Right cardiac atrium (tissue), 5 donors: ENCODE data around the gene CTBP2. TPM values are rescaled to one million over a fixed set of nuclear protein-coding genes. Genes with fewer than 3 reads are reported as not detected.
"Not testable (repeated sequence)": the region's sequence is repeated elsewhere in the genome, so short reads cannot be mapped to it uniquely, and the experiment has no call there.

Experiments used
- ATAC-seq, 2 donors: fragments of 200-7000 bp; cut with Tn5 transposase; one replicate each; pipeline versions ENCODE4 v1.8.0 to v1.9.1; 2020; ENCODE audit warnings: moderate library complexity in 2 of 2, mild to moderate bottlenecking in 1 of 2
- DNase-seq, 3 donors: peaks; one replicate each; pipeline ENCODE4 v3.0.0-alpha.2; 2020
- H3K27ac ChIP-seq: one replicate; pipeline ENCODE4 v1.5.1; 2013; ENCODE audit warnings: mild to moderate bottlenecking, low read length, control low read depth, moderate library complexity
- H3K27me3 ChIP-seq: one replicate; pipeline ENCODE4 v1.6.1; 2013; ENCODE audit not compliant: control insufficient read depth, insufficient read depth
- H3K4me1 ChIP-seq: one replicate; pipeline ENCODE4 v1.6.1; 2013; ENCODE audit warnings: low read length; ENCODE audit not compliant: control insufficient read depth, insufficient read depth
- H3K4me3 ChIP-seq: one replicate; pipeline ENCODE4 v1.5.1; 2013; ENCODE audit warnings: low read length, control low read depth
- H3K9me3 ChIP-seq: one replicate; pipeline ENCODE4 v1.6.1; 2013; ENCODE audit warnings: low read length; ENCODE audit not compliant: control insufficient read depth
- WGBS: extraction: QIAGEN DNeasy Blood & Tissue Kit; methylation state at CpG from one replicate; pipeline ENCODE4 v1.1.7; 2013; 5-methylcytosine and 5-hydroxymethylcytosine counted together
- intact Hi-C, 4 donors: fragments of 100-400 bp; cut with DNase I; formaldehyde crosslinking; loops; one replicate each; pipeline versions ENCODE4 v1.11.0 to v1.14.0; 2022 to 2023
- polyA plus RNA-seq: library from polyadenylated mRNA; stranded (reverse); fragments of 200-250 nt; gene quantifications from one replicate; pipeline ENCODE4 v1.2.3, GENCODE V29; 2013
- total RNA-seq, 4 donors: library from RNA; stranded (reverse); fragmentation: NEBNext Ultra II Directional; extraction: Animal tissue kit (Norgen Biotek cat#: 25700); gene quantifications; one replicate each; pipeline ENCODE4 v1.2.1, GENCODE V29; 2021
- donor health status: healthy with polysubstance abuse.
- donor health status: DM: no; HTN: yes; CAD: no.
- donor health status: DM: no; HTN: no; CAD: no.
- donor health status: DM: no; HTN: yes; CAD: no; lungs with severe emphysema.
- donor health status: DM: yes; HTN: yes; CAD: no.

Gene CTBP2
- total and polyA plus RNA-seq, 5 donors, result 16.6 to 38.7 (median 37.6) TPM

- H3K4me1 ChIP-seq, H3K9me3 ChIP-seq, ATAC-seq, intact Hi-C loops, DNase-seq, H3K27ac ChIP-seq, H3K27me3 ChIP-seq, H3K4me3 ChIP-seq: not testable (repeated sequence)
- WGBS, result 90% methylated on average over 2 of the region's 3 CpGs
Measured at GRCh38 chr10:125179107-125179506, 18.7 kb upstream of the CTBP2 start.

- DNase-seq, result no peak
- WGBS, result 80% methylated on average over 14 of the region's 14 CpGs
- no peaks in the 10 kb centered on the region for H3K4me1 ChIP-seq
- no peaks in the 10 kb centered on the region for H3K27me3 ChIP-seq
- no peak overlapping the region for H3K27ac ChIP-seq
- H3K9me3 ChIP-seq, result no peaks in the 10 kb centered on the region
- H3K4me3 ChIP-seq, result no peak overlapping the region
- intact Hi-C loops, result no loop called here
- no peak for ATAC-seq
Measured at GRCh38 chr10:125177641-125178640, 17.6 kb upstream of the CTBP2 start.

- Histone ChIP-seq H3K9me3 (no peaks in the 10 kb centered on the region), H3K27me3 (no peaks in the 10 kb centered on the region), H3K4me3 (no peak overlapping the region), H3K4me1 (no peaks in the 10 kb centered on the region), H3K27ac (no peak overlapping the region)
- DNase-seq (no peak), ATAC-seq (peak in 1 of 2 donors; percentile 67)
- intact Hi-C loops, result no loop called here
- WGBS, result 37% methylated on average over 8 of the region's 8 CpGs
Measured at GRCh38 chr10:125175807-125176206, 15.4 kb upstream of the CTBP2 start.

- Histone ChIP-seq H3K27me3 (no peaks in the 10 kb centered on the region), H3K27ac (no peak overlapping the region), H3K4me1 (no peaks in the 10 kb centered on the region), H3K9me3 (no peaks in the 10 kb centered on the region), H3K4me3 (no peak overlapping the region)
- no peak for ATAC-seq
- DNase-seq, result no peak
- 64% methylated on average over 9 of the region's 9 CpGs for WGBS
- intact Hi-C loops, result no loop called here
Measured at GRCh38 chr10:125174360-125174759, 14.0 kb upstream of the CTBP2 start.

GRCh38 chr10:125172694-125173093 is 12.3 kb upstream of the CTBP2 start:
- Histone ChIP-seq H3K27ac (no peak overlapping the region), H3K9me3 (no peaks in the 10 kb centered on the region), H3K4me1 (no peaks in the 10 kb centered on the region), H3K27me3 (no peaks in the 10 kb centered on the region), H3K4me3 (no peak overlapping the region)
- ATAC-seq, result no peak
- 92% methylated on average over 9 of the region's 9 CpGs for WGBS
- intact Hi-C loops, result no loop called here
- no peak for DNase-seq

- no peak for ATAC-seq
- Histone ChIP-seq H3K4me3 (no peak overlapping the region), H3K9me3 (no peaks in the 10 kb centered on the region), H3K4me1 (no peaks in the 10 kb centered on the region), H3K27me3 (no peaks in the 10 kb centered on the region), H3K27ac (no peak overlapping the region)
- DNase-seq, result no peak
- intact Hi-C loops, result no loop called here
- WGBS, result 82% methylated on average over 12 of the region's 12 CpGs
Measured at GRCh38 chr10:125171402-125172306, 11.3 kb upstream of the CTBP2 start.

GRCh38 chr10:125169915-125170314 is 9.6 kb upstream of the CTBP2 start:
- intact Hi-C loops, result loop anchor here in 1 of 4 donors (10.0 kb wide), 2 partner anchors 165 to 205 kb away; no protein-coding TSS in a partner anchor
- 80% methylated on average over 5 of the region's 5 CpGs for WGBS

GRCh38 chr10:125169279-125169678 is 8.9 kb upstream of the CTBP2 start:
- Histone ChIP-seq H3K4me3 (no peak overlapping the region), H3K27ac (no peak overlapping the region), H3K27me3 (no peaks in the 10 kb centered on the region), H3K9me3 (no peaks in the 10 kb centered on the region), H3K4me1 (no peaks in the 10 kb centered on the region)
- ATAC-seq, result no peak
- no peak for DNase-seq
- intact Hi-C loops, result loop anchor here in 1 of 4 donors (10.0 kb wide), 2 partner anchors 166 to 206 kb away; no protein-coding TSS in a partner anchor
- WGBS, result 85% methylated on average over 7 of the region's 7 CpGs

More at GRCh38 chr10:125169915-125170314, 9.6 kb upstream of the CTBP2 start:
- no peak for ATAC-seq
- Histone ChIP-seq H3K4me3 (no peak overlapping the region), H3K9me3 (no peaks in the 10 kb centered on the region), H3K27ac (no peak overlapping the region), H3K27me3 (no peaks in the 10 kb centered on the region), H3K4me1 (no peaks in the 10 kb centered on the region)
- no peak for DNase-seq

GRCh38 chr10:125166658-125167057 is 6.3 kb upstream of the CTBP2 start:
- Histone ChIP-seq H3K27me3 (no peaks in the 10 kb centered on the region), H3K27ac (no peak overlapping the region), H3K9me3 (no peaks in the 10 kb centered on the region), H3K4me1 (no peaks in the 10 kb centered on the region), H3K4me3 (no peak overlapping the region)
- intact Hi-C loops, result loop anchor here in 1 of 4 donors (10.0 kb wide), 2 partner anchors 168 to 208 kb away; no protein-coding TSS in a partner anchor
- 94% methylated on average over 12 of the region's 12 CpGs for WGBS
- ATAC-seq, result no peak
- no peak for DNase-seq

GRCh38 chr10:125165584-125166573 is 5.5 kb upstream of the CTBP2 start:
- no peaks in the 10 kb centered on the region for H3K27me3 ChIP-seq
- 91% methylated on average over 16 of the region's 16 CpGs for WGBS
- H3K9me3 ChIP-seq, result no peaks in the 10 kb centered on the region
- H3K4me1 ChIP-seq, result no peaks in the 10 kb centered on the region
- no peak overlapping the region for H3K4me3 ChIP-seq
- no peak for DNase-seq
- ATAC-seq, result no peak
- intact Hi-C loops, result loop anchor here in 1 of 4 donors (10.0 kb wide), 2 partner anchors 169 to 209 kb away; no protein-coding TSS in a partner anchor
- no peak overlapping the region for H3K27ac ChIP-seq
